NCI-H2029 treated with DMSO at 0.1 percent for 48 hours (cell line): ENCODE data around the gene PLCG1.

ENCODE experiments used
- DNase-seq: peaks from one replicate; lab custom pipeline; 2025; lab: John Stamatoyannopoulos, UW

Gene PLCG1

GRCh38 chr20:41142919-41143318, 5.6 kb downstream of the PLCG1 start:
- no peak for DNase-seq

- DNase-seq = no peak
Measured at GRCh38 chr20:41143354-41143753, 6.0 kb downstream of the PLCG1 start.

- no peak for DNase-seq
Measured at GRCh38 chr20:41145317-41145716, 8.0 kb downstream of the PLCG1 start.

GRCh38 chr20:41145821-41146620, 8.7 kb downstream of the PLCG1 start:
- DNase-seq = no peak

GRCh38 chr20:41147767-41148191, 10.4 kb downstream of the PLCG1 start:
- no peak for DNase-seq

- no peak for DNase-seq
Measured at GRCh38 chr20:41148942-41149341, 11.6 kb downstream of the PLCG1 start.

GRCh38 chr20:41150664-41151063, 13.3 kb downstream of the PLCG1 start:
- no peak for DNase-seq

- no peak for DNase-seq
Measured at GRCh38 chr20:41151134-41151869, 14.0 kb downstream of the PLCG1 start.

GRCh38 chr20:41152108-41152757, 14.9 kb downstream of the PLCG1 start:
- DNase-seq = no peak

- no peak for DNase-seq
Measured at GRCh38 chr20:41154436-41155176, 17.3 kb downstream of the PLCG1 start.

- DNase-seq = no peak
Measured at GRCh38 chr20:41155261-41155660, 17.9 kb downstream of the PLCG1 start.

GRCh38 chr20:41158082-41158625, 20.8 kb downstream of the PLCG1 start:
- no peak for DNase-seq

- no peak for DNase-seq
Measured at GRCh38 chr20:41159547-41159946, 22.2 kb downstream of the PLCG1 start.

- DNase-seq = no peak
Measured at GRCh38 chr20:41160686-41161085, 23.3 kb downstream of the PLCG1 start.

GRCh38 chr20:41161886-41162285, 24.5 kb downstream of the PLCG1 start:
- DNase-seq = no peak

- DNase-seq = no peak
Measured at GRCh38 chr20:41162396-41162795, 25.1 kb downstream of the PLCG1 start.

GRCh38 chr20:41163821-41164220, 26.5 kb downstream of the PLCG1 start:
- DNase-seq = no peak

GRCh38 chr20:41165001-41165882, 27.9 kb downstream of the PLCG1 start:
- no peak for DNase-seq

GRCh38 chr20:41166201-41167117, 29.1 kb downstream of the PLCG1 start:
- no peak for DNase-seq

- no peak for DNase-seq
Measured at GRCh38 chr20:41167118-41167470, 29.8 kb downstream of the PLCG1 start.
